HG02852 (cell line): ENCODE data around the gene LTA.

Source experiments
- ATAC-seq: cut with Tn5 transposase; IDR thresholded peaks from one replicate; pipeline ENCODE4 v1.9.1; 2021; ENCODE audit warnings: mild to moderate bottlenecking, moderate library complexity; ENCODE audit not compliant: unreplicated experiment

LTA gene

DNA sequence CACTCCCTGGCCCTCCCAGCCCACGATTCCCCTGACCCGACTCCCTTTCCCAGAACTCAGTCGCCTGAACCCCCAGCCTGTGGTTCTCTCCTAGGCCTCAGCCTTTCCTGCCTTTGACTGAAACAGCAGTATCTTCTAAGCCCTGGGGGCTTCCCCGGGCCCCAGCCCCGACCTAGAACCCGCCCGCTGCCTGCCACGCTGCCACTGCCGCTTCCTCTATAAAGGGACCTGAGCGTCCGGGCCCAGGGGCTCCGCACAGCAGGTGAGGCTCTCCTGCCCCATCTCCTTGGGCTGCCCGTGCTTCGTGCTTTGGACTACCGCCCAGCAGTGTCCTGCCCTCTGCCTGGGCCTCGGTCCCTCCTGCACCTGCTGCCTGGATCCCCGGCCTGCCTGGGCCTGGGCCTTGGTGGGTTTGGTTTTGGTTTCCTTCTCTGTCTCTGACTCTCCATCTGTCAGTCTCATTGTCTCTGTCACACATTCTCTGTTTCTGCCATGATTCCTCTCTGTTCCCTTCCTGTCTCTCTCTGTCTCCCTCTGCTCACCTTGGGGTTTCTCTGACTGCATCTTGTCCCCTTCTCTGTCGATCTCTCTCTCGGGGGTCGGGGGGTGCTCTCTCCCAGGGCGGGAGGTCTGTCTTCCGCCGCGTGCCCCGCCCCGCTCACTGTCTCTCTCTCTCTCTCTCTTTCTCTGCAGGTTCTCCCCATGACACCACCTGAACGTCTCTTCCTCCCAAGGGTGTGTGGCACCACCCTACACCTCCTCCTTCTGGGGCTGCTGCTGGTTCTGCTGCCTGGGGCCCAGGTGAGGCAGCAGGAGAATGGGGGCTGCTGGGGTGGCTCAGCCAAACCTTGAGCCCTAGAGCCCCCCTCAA lies at the start of gene LTA:
TSS of gene LTA (plus strand) at position 249 of the 871 bp plus-strand sequence. CDS start at position 703, 454 bp downstream.
- no peak for ATAC-seq

DNA sequence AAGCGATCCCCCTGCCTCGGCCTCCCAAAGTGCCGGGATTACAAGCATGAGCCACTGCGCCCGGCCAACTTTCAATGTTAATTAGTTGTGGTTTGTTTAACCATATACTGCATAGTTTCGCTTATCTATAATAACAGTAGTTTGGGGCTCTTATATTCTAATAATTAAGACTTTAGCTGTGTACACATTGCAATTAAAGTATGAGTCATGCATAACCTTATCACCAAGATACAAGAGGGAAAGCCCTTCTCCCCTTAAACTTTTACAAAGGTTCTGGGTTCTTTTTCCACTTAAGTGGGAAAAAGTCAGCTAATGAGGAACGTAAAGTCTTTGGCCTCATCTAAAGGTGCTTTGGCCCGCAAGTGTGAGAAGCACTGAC lies 46.5 kb upstream of the LTA start:
- no peak for ATAC-seq

DNA sequence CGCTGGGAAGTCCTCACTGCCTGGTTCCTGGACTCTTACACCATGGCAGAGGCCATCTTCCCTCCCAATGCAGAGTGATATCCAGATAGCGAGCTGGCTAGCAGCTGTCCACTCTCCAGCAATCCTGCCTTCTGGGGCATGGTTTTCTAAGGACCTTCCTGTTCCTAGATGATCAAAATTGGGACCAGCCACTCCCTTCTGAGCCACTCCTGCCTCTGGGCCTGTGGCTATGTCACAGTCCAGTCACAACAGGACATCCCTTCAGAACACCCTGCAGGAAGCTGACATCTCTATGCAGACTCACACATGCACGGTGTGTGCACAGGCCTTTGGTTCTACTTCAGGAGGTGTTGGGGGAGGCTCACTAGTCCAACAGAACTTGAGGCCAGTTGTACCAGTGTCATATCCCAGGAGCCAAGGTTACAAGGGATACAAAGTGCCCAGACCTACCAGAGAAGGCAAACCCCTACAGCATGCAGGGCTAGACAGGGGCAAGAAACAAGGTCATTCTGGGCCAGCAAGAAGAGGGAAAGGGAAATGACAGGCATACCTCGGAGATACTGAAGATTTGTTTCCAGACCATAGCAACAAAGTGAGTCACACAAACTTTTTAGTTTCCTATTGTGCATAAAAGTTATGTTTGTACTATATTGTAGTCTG lies 46.0 kb upstream of the LTA start:
- ATAC-seq, result no peak

DNA sequence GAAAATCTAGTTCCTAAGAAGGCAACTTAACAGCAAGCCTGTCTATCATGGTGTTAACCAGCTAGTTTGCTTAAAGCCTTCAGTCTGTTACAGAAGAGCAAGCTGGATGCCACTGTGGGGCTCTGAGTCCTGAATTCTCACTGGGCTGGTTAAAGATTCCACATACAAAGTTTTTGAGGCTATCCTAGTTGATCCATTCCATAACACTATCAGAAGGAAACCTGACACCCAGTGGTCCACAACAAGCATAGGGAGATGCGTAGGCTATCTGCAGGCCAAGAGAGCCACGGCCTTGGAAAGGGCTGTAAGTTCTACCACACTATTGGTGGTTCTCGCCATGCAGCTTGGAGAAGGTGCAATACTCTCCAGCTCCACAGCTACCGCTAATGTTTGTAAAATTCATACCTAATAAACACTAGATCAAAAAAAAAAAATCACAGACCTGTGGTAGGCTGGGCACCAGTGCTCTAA lies 43.7 kb upstream of the LTA start:
- ATAC-seq, result no peak

DNA sequence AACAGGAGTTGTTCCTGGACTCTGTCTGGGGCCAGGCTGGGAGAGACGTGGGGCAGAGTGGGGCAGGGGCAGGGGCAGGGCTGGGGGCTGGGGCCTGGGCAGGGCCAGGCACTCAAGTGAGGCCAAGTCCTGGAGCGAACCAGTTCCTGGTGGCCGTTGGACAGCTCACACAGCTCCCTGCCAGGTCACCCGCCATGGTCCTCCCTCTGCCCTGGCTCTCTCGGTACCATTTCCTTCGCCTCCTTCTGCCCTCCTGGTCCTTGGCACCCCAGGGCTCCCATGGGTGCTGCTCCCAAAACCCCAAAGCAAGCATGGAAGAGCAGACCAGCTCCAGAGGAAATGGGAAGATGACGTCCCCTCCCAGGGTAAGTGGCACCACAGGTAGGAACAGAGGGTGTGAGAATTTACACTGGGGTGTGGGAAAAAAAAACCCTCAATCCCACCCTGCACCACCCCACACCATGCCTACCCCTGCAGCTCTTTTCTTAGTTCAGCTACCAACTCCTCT lies 43.2 kb upstream of the LTA start, which contains the start of gene MCCD1:
TSS of gene MCCD1 (plus strand) at position 142 of the 508 bp plus-strand sequence. CDS start at position 195, 53 bp downstream.
- ATAC-seq, result no peak

DNA sequence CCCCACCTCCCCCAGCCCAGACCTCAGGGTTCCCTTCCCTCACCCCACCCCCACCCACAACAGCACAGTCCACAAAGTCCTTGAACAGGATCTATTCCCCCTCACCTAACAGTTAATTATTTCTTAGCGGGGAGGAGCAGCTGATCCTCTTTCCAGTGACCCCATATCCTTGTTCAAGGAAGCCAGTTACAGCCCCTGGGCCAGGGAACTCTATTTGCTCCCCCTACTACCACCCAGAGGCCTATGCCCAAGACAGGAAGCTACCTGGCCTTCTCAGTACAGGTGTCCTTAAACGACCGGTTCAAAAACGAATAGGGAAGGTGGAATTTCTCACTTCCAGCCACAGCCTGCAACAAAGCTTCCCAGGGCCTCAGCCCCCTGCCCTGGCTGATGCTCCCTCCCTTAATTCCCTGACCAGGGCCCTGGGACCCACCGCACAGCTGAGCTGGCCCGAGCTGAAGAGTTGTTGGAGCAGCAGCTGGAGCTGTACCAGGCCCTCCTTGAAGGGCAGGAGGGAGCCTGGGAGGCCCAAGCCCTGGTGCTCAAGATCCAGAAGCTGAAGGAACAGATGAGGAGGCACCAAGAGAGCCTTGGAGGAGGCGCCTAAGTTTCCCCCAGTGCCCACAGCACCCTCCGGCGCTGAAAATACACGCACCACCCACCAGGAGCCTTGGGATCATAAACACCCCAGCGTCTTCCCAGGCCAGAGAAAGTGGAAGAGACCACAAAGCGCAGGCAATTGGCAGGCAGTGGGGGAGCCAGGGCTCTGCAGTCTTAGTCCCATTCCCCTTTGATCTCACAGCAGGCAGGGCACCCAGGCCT lies 42.5 kb upstream of the LTA start:
- ATAC-seq, result no peak

DNA sequence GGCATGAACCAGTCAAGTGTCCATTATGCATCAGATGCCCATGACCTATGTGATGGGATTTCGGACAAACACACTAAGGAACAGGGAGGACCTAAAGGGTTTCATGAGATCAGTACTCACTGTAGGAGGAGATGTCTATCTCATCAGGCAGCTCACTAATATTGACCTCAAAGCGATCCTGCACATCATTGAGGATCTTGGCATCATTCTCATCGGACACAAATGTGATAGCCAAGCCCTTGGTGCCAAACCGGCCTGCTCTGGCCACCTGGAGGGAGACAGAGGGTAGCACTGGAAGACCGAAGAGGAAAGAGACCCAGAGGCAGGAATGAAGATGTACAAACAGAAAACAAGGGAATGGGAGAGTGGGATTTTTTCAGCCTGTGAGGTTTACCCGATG lies 41.4 kb upstream of the LTA start:
- no peak for ATAC-seq

GRCh38 chr6:31531162-31531561 lies 40.9 kb upstream of the LTA start:
- ATAC-seq, result no peak

DNA sequence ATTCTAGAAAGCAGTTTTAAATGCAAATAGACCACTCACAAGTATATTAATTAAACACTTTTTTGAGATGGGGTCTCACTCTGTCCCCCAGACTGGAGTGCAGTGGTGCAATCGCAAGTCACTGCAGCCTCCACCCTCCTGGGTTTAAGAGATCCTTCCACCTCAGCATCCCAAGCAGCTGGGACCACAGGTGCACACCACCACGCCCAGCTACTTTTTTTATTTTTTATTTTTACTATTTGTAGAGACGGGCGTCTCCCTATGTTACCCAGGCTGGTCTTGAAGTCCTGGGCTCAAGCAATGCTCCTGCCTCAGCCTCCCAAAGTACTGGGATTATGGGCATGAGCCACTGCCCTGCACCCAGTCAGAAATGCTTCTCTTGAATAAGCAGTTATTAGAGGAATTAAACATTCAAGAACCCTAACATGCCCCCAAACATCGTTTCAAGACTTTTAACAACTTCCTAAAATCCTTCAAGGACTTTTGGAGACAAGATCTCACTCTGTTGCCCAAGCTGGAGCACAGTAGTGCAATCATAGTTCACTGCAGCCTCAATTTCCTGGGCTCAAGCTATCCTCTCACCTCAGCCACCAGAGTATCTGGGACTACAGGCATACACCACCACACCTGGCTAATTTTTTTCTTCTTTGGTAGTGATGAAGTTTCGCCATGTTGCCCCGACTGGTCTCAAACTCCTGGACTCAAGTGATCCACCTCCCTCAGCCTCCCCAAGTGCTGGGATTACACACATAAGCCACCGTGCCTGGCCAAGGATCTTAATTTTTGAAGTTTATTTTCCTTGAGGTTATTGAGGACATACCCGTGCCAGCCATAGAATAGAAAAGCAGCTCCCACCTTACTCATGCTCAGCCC lies 40.1 kb upstream of the LTA start:
- ATAC-seq, result no peak

- no peak for ATAC-seq
Observed at GRCh38 chr6:31532644-31533454, 39.2 kb upstream of the LTA start.

- no peak for ATAC-seq
Observed at GRCh38 chr6:31533455-31533841, 38.6 kb upstream of the LTA start.

GRCh38 chr6:31534011-31534410 lies 38.1 kb upstream of the LTA start:
- ATAC-seq, result no peak

DNA sequence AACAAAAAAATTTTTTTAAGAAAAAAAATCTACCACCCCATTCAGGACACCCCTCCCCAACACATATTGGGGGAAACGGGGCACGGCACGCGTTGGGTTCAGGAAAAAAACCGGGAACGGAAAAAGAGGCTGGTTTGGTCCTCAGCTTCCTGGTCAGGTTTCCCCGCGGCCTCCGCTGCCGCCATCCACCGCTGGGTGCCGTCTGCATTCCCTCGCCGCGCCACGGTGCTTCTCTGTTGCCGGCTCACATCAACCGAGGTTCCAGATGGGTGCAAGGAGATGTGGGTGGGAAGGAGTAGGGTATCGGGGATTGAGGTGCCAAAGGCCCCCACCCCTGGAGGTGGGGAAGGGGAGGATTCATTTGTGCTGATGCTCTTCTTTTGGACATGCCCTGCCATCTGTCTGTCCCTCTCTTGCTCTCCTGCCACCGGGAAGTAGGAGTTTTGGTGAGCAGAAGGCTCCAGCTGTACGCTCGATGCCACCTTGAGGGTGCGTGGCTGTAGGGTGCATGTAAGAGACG lies 37.5 kb upstream of the LTA start:
- no peak for ATAC-seq

GRCh38 chr6:31535538-31536324 lies 36.4 kb upstream of the LTA start:
- ATAC-seq, result no peak

- no peak for ATAC-seq
Observed at GRCh38 chr6:31538805-31539400, 33.2 kb upstream of the LTA start.

GRCh38 chr6:31540640-31541039 lies 31.4 kb upstream of the LTA start:
- no peak for ATAC-seq

- ATAC-seq, result peak; percentile 23
Observed at GRCh38 chr6:31541059-31541657, 30.9 kb upstream of the LTA start.
